ENCODE measurements around the gene LAMC3. TPM values are rescaled to one million over a fixed set of nuclear protein-coding genes. Genes with fewer than 3 reads are reported as not detected.

The LAMC3 gene
- total and polyA plus RNA-seq, 9 of the 15 experiments (the other 6 are each of a cell fraction or from before 2014, with no cell fraction given): 0.10 TPM; not detected in 8

DNA sequence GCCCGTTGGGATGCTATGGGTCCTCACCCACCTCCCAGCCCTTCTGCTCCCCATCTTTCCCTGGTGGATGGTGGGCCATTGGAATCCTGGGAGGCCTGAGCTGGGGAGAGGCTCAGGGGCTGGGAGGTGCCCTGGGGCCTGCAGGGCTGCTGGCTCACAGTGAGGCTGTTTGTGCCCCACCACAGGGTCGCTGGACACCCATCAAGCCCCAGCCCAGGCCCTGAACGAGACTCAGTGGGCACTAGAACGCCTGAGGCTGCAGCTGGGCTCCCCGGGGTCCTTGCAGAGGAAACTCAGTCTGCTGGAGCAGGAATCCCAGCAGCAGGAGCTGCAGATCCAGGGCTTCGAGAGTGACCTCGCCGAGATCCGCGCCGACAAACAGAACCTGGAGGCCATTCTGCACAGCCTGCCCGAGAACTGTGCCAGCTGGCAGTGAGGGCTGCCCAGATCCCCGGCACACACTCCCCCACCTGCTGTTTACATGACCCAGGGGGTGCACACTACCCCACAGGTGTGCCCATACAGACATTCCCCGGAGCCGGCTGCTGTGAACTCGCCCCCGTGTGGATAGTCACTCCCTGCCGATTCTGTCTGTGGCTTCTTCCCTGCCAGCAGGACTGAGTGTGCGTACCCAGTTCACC is 82.5 kb downstream of the LAMC3 start:
- no TSS peak for BruUV-seq (replicated peaks)
- WGBS (ENCODE audit: insufficient coverage, low coverage, missing lambda C conversion rate): 16% methylated on average over 19 of the region's 19 CpGs
- DNase-seq (ENCODE audit: extremely low read depth in 1 of 4, low spot score in 3 of 4) (peak in 1 of 4 experiments; percentile 64), ATAC-seq (no peak), FAIRE-seq (no peak)
- POLR2A ChIA-PET: interaction anchor here (75.1 to 99.3 kb wide), 2 partner anchors 5 to 23 kb away, joined by 3336 read pairs; partner anchors contain the start of genes AIF1L and NUP214
- H3K79me2 ChIP-seq (ENCODE audit: control insufficient read depth, insufficient read depth, low read length): no peaks in the 10 kb centered on the region
- intact Hi-C loops (cut with micrococcal nuclease): no loop called here
- no peak overlapping the region for H3K4me3 ChIP-seq
- H3K27me3 ChIP-seq (ENCODE audit: control insufficient read depth in 2 of 2, insufficient read depth in 2 of 2, low read length in 2 of 2): peaks cover 68 to 88% of the 10 kb centered on the region in 2 experiments
- no peaks in the 10 kb centered on the region for H3K9me3 ChIP-seq (replicated peaks; ENCODE audit: control insufficient read depth, insufficient read depth, low read depth, low read length)
- H3K4me1 ChIP-seq (replicated peaks in 1 of 2; ENCODE audit: control insufficient read depth in 2 of 2, insufficient read depth in 2 of 2, low read length in 2 of 2): peaks cover 1 to 33% of the 10 kb centered on the region in 2 experiments; a peak in 4 of 5 replicates
- in situ Hi-C loops (cut with MboI): no loop called here
- TF ChIP-seq, protein P1, sequence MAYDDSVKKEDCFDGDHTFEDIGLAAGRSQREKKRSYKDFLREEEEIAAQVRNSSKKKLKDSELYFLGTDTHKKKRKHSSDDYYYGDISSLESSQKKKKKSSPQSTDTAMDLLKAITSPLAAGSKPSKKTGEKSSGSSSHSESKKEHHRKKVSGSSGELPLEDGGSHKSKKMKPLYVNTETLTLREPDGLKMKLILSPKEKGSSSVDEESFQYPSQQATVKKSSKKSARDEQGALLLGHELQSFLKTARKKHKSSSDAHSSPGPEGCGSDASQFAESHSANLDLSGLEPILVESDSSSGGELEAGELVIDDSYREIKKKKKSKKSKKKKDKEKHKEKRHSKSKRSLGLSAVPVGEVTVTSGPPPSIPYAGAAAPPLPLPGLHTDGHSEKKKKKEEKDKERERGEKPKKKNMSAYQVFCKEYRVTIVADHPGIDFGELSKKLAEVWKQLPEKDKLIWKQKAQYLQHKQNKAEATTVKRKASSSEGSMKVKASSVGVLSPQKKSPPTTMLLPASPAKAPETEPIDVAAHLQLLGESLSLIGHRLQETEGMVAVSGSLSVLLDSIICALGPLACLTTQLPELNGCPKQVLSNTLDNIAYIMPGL (CRISPR knock-in tag; IDR thresholded peaks at IDR 0.05): 0 out of 2 replicates have a peak, but pooled peaks have one; percentile 28
- no peak for TF ChIP-seq LARP7 (IDR thresholded peaks at IDR 0.05)
- no peak for TF ChIP-seq GATAD2A (IDR thresholded peaks at IDR 0.05)
- TF ChIP-seq GMEB1 (CRISPR knock-in tag; IDR thresholded peaks at IDR 0.05): no peak
- H4K20me1 ChIP-seq (replicated peaks; ENCODE audit: control insufficient read depth, insufficient read depth, low read length): peaks cover 55% of the 10 kb centered on the region
- H2AFZ ChIP-seq (ENCODE audit: low read depth, low read length): no peak overlapping the region
- H3K4me2 ChIP-seq (ENCODE audit: insufficient read depth, low read length): no peak overlapping the region
- H3K27ac ChIP-seq (ENCODE audit: extremely low read depth, low read depth, low read length): no peak overlapping the region
- no peaks in the 10 kb centered on the region for H3K36me3 ChIP-seq (ENCODE audit: control insufficient read depth, insufficient read depth, low read length)
- H3K9me1 ChIP-seq (ENCODE audit: control insufficient read depth, insufficient read depth, low read length): peaks cover 5% of the 10 kb centered on the region
- peak overlapping the region in 1 of 2 experiments; percentile 56; a peak in 2 of 4 replicates for H3K9ac ChIP-seq (ENCODE audit: insufficient read depth in 1 of 2, low read depth in 2 of 2, low read length in 2 of 2)
- CTCF ChIA-PET (ENCODE audit: low intra/inter-chr PET ratio): no interaction called here

Measured in K562 (cell line).